T-helper 2 cell (primary cell): ENCODE measurements around the gene PMIS2.

Source experiments
- DNase-seq, 5 experiments: peaks; one replicate each; pipeline versions ENCODE4 v3.0.0 to v3.0.0-alpha.2; 2012 to 2022

Gene PMIS2

GRCh38 chr19:35556846-35557538 is 29.0 kb upstream of the PMIS2 start:
- DNase-seq = no peak

- DNase-seq = peak in 4 of 5 experiments; percentile 18 to 55 (median 26)
These were observed 28.2 kb upstream of the PMIS2 start for GRCh38 chr19:35557539-35558399.

DNA sequence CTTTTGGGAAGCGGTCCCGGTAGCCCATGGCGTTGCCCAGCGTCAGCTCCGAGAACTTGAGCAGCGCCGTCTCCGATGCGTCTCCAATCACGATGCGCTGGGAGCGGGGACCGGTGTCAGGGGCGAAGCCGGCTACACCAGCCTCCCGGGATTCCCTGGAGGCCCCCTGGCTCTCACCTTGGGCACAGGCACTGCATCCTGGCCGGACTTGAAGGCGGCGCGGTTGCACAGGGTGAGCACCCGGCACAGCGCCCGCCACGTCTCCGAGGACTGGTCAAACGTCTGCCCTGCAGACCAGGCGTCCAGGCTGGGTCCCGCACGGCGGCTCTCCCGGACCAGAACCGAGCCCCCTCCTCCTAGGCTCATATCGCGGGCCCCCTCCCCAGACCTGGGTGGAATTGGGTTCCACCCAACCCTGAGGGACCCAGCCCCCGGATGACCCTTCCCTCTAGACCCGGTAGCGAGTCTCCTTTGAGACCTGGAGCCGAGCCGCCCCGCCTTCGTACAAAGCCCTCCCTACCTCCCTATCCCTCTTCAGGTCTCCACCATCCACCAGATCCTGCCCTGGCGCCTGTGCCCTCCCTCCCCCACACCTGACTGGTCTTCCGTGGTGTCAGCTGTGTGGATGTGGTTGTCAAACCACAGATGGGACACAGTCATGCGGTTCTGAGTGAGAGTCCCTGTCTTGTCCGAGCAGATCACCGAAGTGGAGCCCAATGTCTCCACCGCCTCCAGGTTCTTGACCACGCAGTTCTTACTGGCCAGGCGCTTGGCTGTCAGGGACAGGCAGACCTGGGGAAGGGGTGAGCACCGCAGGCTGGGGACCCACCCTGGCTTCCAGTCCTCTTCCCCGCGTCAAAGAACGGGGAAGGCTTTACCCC is 27.3 kb upstream of the PMIS2 start:
- no peak for DNase-seq

DNA sequence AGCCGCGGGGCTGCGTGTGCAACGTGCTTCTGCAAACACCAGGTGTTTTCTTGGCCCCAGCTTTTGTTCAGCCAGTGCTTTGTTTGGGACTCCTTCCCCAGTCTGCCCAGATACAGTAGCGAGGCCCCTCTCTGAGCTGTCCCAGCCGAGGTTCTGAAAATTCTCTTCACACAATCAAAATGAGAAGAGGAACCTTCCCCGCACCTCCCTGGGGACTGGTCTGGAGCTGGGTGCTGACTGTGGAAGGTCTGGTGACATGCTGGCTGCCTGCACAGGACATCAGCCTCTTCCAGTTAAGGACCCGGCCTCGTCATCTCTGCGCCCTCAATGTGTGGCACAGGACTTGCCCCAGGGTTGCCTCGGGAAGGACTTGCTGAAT is 26.7 kb upstream of the PMIS2 start:
- no peak for DNase-seq

- no peak for DNase-seq
These were observed 26.2 kb upstream of the PMIS2 start for GRCh38 chr19:35559781-35560180.

DNA sequence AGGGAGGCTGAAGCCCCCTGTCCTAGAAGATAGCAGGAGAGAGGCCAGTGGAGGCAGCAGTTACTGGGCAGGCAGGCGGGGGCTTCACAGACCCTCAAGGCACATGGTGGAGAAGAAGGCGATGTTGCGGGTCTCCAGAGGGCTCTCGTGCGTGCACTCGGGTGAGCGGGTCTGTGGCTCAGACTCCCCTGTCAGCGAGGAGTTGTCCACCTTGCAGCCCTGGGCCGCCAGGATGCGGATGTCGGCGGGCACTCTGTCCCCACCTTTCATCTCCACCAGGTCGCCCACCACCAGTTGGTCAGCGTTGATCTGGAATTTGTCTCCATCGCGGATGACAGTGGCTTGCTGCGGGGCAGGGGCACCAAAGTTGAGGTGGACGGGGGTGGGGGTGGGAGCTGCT is 25.7 kb upstream of the PMIS2 start:
- no peak for DNase-seq

GRCh38 chr19:35560677-35561076 is 25.3 kb upstream of the PMIS2 start:
- no peak for DNase-seq

DNA sequence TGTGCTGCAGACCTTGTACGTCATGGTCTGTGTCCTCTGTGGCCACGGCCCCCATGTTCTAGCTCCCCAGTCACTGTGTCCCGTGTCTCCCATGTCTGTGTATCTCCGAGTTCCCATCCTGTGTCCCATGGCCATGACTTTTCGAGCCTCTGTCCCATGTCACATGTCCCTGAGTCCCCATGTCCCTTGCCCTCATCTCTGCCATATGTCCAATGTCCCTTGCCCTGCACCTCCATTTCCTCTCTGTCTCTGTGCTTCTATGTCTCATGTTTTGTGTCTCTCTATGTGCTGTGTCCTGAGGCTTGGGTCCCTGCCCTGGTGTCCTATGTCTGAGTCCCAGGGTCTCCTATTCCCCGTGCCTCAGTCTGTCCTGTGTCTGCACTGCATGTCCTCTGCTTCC is 24.5 kb upstream of the PMIS2 start:
- DNase-seq = no peak

DNA sequence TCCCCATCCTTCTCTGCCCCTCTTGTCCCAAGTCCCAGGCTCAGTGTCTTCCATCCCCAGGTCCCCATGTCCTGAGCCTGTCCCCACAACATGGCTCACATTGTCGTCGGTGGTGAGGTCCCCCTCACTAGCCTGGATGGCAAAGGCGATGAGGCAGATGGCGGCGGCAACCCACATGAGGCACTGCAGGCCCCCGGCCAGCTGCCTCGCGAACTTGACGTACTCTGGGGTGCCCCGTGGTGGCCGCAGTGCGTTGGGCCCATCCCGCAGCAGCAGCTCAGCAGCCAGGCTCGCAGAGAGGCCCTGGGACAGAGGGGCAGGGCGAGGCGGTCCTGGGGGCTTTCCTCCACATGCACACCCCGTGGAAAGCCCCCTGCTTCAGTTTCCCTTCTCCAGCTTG is 23.6 kb upstream of the PMIS2 start:
- DNase-seq = no peak

GRCh38 chr19:35562776-35563175 is 23.2 kb upstream of the PMIS2 start:
- DNase-seq = no peak

DNA sequence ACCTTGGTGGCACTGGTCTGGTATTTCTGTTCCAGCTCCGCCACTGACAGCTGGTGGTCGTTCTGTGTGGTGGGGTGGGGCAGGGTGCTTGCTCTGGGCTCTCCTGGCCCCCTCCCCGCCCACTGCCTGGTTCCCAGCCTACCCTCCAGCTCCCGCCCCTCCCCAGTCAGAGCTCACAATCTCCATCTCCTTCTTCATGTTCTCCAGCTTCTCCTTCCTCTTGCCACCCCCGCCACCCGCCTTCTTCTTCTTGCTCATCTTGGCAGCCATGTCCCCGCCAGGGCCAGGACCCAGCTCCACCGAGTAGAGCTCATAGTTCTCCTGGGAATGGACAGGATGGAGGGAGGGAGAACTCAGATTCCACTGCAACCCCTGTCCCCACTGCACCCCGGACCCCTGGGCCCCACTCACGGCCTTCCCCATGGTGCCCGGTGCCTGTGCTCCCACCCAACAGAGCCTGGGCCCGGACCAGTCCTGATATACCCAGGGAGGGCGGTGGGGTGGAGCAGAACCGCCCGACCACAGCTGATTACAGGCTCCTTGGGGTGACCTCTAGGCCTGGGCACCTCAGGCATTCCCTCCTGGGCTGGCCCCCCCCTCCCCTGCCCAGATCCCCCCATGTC is 22.7 kb upstream of the PMIS2 start, which contains the start of gene ATP4A:
Gene ATP4A, minus strand, starts transcription at position 452 of the 623 bp plus-strand sequence. Its CDS starts 29 bp downstream, at position 423.
- DNase-seq = no peak

- DNase-seq = no peak
These were observed 20.7 kb upstream of the PMIS2 start for GRCh38 chr19:35565016-35565856.

GRCh38 chr19:35566738-35567137 is 19.2 kb upstream of the PMIS2 start:
- DNase-seq = no peak

DNA sequence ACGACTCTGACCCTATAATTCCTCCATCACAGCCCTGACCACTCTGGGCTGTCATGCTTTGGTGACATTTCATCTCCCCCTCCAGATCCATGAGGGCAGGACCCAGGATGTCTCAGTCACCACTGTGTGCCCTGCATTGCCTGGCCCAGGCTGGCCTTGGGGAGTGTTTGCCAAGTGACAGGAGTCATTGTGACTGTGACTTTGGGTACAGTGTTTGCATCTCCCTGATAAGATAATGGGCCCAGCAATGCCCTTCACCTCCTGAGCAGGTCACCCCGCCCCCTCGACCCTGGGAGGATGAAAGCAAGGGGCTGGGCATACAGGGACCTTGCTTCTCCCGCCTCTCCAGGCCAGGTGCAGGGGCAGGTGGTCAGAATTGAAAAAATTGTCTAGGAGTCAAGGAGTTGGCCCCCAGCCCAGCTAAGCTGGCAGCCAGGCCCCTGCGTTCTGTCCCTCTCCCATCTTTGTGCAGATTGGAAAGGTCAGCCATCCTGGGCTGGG is 16.6 kb upstream of the PMIS2 start:
- DNase-seq = no peak

DNA sequence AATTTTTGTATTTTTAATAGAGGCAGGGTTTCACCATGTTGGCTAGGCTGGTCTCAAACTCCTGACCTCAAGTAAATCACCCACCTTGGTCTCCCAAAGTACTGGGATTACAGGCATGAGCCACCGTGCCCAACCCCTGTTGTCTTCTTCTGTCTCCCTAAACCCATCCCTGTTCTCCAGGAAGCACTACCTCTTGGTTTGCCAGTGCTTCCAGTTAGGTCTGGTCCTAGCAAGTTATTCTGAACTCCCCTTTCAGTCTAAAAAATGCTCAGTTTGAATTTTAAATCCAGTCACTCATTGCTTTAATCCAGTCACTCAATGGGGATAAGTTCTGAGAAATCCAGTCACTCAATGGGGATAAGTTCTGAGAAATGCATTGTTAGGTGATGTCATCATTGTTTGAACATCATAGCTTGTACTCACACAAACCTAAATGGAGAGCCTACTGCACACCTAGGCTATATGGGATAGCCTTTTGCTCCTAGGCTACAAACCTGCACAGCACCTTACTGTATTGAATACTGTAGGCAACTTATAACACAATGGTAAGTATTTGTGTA is 14.5 kb upstream of the PMIS2 start:
- no peak for DNase-seq

DNA sequence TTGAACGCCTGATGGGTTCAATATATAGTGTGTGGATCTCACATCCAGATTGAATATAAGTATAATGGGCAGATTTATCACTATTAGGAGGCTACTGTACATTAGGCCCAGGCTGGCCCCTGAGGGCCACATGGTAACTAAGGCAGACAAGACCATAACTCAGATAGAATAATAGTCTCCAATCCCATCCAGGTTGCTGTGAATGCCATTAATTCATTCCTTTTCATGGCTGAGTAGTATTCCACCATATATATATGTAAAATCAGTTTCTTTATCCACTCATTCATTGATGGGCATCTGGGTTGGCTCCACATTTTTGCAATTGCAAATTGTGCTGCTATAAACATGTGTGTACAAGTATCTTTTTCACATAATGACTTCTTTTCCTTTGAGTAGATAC is 8.1 kb upstream of the PMIS2 start:
- DNase-seq = no peak

DNA sequence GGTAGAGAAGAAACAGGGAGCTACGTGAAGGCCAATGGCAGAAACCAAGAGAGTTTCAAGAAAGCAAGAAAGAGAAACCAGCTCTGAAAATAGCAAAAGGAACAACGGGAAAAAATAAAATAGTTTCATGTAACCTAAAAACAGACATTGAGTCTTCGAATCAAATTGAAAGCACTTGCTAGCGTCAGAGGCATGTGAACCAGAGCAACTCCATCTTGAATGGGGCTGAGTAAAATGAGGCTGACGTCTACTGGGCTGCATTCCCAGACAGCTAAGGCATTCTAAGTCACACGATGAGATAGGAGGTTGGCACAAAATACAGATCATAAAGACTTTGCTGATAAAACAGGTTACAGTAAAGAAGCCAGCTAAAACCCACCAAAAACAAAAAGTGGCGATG is 7.3 kb upstream of the PMIS2 start:
- DNase-seq = no peak

DNA sequence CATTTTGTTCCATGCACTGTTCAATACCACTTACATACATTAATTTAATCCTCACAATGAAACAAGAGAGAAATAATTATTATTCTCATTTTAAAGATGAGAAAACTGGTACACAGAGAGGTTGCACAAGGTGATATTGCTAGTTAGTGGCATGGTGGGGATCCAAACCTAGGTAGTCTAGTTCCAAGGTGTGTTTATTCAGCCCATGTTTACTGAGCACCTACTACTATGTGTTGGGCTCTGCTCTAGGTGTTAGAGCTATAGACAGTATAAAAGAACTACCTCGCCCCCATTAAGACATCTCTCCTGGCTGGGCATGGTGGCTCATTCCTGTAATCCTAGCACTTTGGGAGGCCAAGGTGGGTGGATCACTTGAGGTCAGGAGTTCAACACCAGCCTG is 3.2 kb upstream of the PMIS2 start:
- DNase-seq = no peak

DNA sequence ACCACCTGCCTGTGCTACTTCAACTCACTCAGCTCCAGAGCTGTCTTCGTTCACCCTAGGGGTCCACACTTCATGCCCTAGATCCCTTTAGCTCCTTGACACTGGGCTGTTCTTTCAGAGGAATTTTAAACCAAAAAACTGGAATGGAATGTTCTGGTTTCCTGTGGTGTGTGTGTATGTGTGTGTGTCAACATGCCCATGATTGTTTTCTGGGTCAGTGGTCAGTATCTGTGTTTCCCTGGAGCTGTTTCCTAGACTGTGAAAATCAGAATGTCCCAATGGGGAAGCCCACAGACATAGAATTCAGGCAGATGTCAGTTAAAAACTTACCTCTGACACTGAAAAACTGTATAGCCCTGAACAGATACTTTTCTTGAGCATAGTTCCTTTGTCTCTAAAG is 1.3 kb downstream of the PMIS2 start:
- DNase-seq = no peak

GRCh38 chr19:35590875-35591274 is 4.9 kb downstream of the PMIS2 start:
- no peak for DNase-seq

DNA sequence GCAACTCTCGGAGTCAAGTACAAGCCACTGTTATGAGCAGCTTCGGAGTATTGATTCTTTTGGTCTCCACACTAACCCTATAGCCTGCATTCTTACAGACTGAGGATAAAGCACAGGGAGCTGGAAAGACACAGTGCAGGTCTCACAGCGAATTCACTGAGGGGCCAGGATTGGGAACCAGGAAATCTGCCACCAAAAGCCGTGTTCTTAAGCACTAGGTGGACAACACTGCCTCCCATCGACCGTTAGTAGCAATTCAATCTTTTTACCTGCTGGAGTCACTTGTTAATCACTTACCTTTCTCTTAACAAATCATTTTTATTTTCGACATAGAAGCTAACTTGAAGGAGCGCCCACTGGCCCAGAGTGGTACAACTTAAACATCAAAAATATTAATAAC is 6.3 kb downstream of the PMIS2 start:
- DNase-seq = peak in 2 of 5 experiments; percentile 12 to 46
